Sigmoid colon (tissue), 4 donors: ENCODE measurements around the gene KIF23.

Experiments used
- EP300 ChIP-seq, 4 donors: sonication (generic); formaldehyde crosslinking; IDR thresholded peaks; one replicate each; pipeline ENCODE4 v1.6.1; 2017; ENCODE audit warnings: antibody characterized with exemption in 4 of 4
- POLR2A ChIP-seq, 2 donors: fragments of 450-650 bp; IDR thresholded peaks; one replicate each; pipeline ENCODE4 v1.6.1; 2016; ENCODE audit warnings: antibody characterized with exemption in 2 of 2, mild to moderate bottlenecking in 2 of 2, moderate library complexity in 2 of 2
- TF ChIP-seq, protein P1 (sequence below), 4 experiments: fragments of 450-650 bp in 3 of 4; fragments of 200-600 bp in 1 of 4; IDR thresholded peaks; one replicate each; pipeline ENCODE4 v1.5.1; 2016 to 2019; ENCODE audit warnings: antibody characterized with exemption in 4 of 4, mild to moderate bottlenecking in 3 of 4, moderate library complexity in 2 of 4

DNA sequence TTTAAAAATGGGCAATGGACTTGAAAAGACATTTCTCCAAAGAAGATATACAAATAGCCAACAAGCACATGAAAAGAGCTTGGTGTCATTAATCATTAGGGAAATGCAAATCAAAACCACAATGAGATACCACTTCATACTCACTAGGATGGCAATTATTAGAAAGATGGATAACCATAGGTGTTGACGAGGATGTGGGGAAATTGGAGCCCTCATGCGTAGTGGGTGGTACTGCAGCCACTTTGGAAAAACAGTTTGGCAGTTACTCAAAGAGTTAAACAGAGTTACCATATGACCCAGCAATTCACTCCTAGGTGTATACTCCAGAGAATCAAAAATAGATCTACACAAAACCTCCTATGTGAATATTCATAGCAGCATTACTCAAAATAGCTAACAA is 65.8 kb downstream of the KIF23 start:
- TF ChIP-seq, protein P1, sequence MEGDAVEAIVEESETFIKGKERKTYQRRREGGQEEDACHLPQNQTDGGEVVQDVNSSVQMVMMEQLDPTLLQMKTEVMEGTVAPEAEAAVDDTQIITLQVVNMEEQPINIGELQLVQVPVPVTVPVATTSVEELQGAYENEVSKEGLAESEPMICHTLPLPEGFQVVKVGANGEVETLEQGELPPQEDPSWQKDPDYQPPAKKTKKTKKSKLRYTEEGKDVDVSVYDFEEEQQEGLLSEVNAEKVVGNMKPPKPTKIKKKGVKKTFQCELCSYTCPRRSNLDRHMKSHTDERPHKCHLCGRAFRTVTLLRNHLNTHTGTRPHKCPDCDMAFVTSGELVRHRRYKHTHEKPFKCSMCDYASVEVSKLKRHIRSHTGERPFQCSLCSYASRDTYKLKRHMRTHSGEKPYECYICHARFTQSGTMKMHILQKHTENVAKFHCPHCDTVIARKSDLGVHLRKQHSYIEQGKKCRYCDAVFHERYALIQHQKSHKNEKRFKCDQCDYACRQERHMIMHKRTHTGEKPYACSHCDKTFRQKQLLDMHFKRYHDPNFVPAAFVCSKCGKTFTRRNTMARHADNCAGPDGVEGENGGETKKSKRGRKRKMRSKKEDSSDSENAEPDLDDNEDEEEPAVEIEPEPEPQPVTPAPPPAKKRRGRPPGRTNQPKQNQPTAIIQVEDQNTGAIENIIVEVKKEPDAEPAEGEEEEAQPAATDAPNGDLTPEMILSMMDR (IDR thresholded peaks at IDR 0.05), result no peak
- TF ChIP-seq POLR2A (IDR thresholded peaks at IDR 0.05), result no peak
- TF ChIP-seq EP300 (IDR thresholded peaks at IDR 0.05), result no peak
